GM21423 (cell line): Measurements from ENCODE around the gene EAF1.
"Not testable (repeated sequence)": the region's sequence is repeated elsewhere in the genome, so short reads cannot be mapped to it uniquely, and the experiment has no call there.

Experiments used
- ATAC-seq: cut with Tn5 transposase; IDR thresholded peaks from one replicate; pipeline ENCODE4 v1.9.1; 2021; ENCODE audit warnings: mild to moderate bottlenecking, moderate library complexity; ENCODE audit not compliant: unreplicated experiment

The EAF1 gene

DNA sequence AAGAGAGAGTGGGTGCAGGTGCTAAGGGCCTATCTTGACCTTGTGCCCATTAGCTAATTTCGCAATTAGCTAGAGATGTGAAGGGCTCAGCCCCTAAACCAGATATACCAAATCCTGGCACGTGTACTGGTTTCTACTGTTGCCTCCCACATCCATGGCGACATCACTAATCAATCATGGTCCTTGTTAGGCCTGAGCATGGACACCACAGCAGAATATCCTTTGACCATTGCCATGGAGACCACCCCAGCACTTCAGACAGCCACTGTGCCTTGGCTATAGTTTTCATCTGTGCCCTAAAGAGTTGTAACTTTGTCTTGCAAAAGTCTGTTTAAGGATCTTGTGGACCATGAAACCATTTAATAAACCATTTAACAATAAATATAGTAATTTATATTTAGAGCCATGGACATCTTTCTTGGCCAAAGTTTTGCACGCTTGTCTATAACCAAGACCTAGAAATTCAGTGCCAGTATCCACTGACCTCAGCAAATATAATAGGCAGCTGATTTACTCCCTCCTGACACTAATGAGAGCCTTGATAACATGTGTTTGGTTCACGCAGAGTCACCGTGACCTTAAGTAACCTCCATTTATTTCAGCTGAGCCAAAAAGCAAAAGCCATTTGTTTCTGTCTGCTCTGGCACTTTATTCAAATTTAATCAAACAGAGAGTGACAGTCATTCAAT is 50.7 kb downstream of the EAF1 start:
- no peak for ATAC-seq

GRCh38 chr3:15478640-15478979 is 51.2 kb downstream of the EAF1 start:
- ATAC-seq, result no peak

- ATAC-seq, result no peak
Observed at GRCh38 chr3:15479400-15480224, 52.2 kb downstream of the EAF1 start.

DNA sequence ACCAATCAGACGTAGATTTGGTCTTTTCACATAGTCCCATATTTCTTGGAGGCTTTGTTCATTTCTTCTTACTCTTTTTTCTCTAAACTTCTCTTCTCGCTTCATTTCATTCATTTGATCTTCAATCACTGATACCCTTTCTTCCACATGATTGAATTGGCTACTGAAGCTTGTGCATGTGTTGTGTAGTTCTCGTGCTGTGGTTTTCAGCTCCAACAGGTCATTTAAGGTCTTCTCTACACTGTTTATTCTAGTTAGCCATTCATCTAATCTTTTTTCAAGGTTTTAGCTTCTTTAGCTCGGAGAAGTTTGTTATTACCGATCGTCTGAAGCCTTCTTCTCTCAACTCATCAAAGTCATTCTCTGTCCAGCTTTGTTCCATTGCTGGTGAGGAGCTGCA is 57.2 kb downstream of the EAF1 start:
- not testable (repeated sequence) for ATAC-seq

DNA sequence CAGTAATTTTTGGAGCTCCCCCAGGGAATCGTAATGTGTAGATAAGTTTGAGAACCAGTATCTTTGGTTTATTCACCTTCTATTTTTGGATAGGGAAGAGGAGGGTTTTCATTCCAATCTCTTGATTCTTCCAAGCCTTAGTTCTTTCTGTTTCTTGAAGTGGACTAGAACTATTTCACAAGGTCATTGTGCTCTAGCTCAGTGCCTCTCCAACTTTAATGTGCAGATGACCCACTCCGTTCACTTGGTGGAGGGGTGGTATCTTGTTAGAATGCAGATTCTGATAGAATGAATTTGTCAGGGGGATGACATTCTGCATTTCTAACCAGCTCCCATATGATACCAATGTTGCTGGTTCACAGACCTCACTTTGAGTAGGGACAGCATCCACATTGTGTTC is 58.6 kb downstream of the EAF1 start:
- ATAC-seq, result no peak

GRCh38 chr3:15486979-15487378 is 59.6 kb downstream of the EAF1 start:
- ATAC-seq, result no peak

DNA sequence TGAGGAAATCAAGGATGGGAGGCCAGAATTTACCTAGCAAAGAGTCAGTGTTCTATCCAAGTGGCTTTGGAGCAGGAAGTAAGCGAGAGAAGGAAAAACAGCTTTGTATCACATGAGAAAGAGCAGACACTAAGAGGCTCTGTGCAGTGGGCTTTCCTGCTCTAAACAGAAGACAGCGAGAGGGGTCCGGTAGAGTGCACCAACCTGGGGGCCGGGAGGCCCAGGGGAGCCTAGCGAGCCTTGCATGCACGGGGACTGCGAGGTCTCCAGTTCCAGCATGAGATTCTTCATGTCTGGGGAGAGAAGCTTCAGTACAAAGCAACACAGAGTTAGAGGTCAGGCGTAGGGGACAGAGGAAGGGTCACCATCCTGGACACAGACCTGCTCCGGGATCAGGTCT is 60.6 kb downstream of the EAF1 start:
- no peak for ATAC-seq

GRCh38 chr3:15490158-15490557 is 62.8 kb downstream of the EAF1 start:
- no peak for ATAC-seq

DNA sequence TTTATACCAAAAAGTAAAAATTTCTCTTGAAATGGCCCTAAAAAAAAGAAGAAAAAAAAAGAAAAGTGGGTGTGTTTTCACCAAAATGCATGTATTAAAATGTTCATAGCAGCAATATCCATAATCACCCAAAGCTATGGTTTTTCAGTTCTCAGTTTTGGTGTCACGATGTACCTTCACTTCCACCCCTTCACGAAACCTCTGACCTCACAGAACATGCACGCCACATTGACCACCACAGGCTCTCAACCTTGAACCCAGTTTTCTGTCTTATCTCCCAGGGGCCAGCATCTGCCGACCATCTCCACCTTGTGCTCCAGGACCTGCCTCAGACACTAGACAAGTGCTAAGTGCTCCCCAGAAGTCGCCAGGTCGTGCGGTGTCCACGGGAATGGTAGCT is 63.7 kb downstream of the EAF1 start:
- ATAC-seq, result no peak
